DMS153 treated with DMSO at 0.1 percent for 48 hours (cell line): ENCODE results near the gene CHRM3.
"Not testable (repeated sequence)": the region's sequence is repeated elsewhere in the genome, so short reads cannot be mapped to it uniquely, and the experiment has no call there.

Experiments used
- DNase-seq: peaks from one replicate; lab custom pipeline; 2025; ENCODE audit not compliant: unreplicated experiment; lab: John Stamatoyannopoulos, UW

Gene CHRM3

GRCh38 chr1:239386453-239387303 is at the start of gene CHRM3:
CHRM3 (plus strand) TSS chr1:239386568; CDS start chr1:239907452, 520,884 bp downstream.
- no peak for DNase-seq

GRCh38 chr1:239337799-239338430 is 48.5 kb upstream of the CHRM3 start:
- DNase-seq, result no peak

- DNase-seq, result no peak
Measured at GRCh38 chr1:239347776-239348175, 38.6 kb upstream of the CHRM3 start.

GRCh38 chr1:239348635-239349353 is 37.6 kb upstream of the CHRM3 start:
- DNase-seq, result no peak

GRCh38 chr1:239349699-239350098 is 36.7 kb upstream of the CHRM3 start:
- no peak for DNase-seq

- no peak for DNase-seq
Measured at GRCh38 chr1:239353536-239353935, 32.8 kb upstream of the CHRM3 start.

- no peak for DNase-seq
Measured at GRCh38 chr1:239354231-239354630, 32.1 kb upstream of the CHRM3 start.

- no peak for DNase-seq
Measured at GRCh38 chr1:239357867-239358266, 28.5 kb upstream of the CHRM3 start.

GRCh38 chr1:239361403-239361802 is 25.0 kb upstream of the CHRM3 start:
- DNase-seq, result no peak

GRCh38 chr1:239363930-239364329 is 22.4 kb upstream of the CHRM3 start:
- no peak for DNase-seq

- DNase-seq, result no peak
Measured at GRCh38 chr1:239367196-239367810, 19.1 kb upstream of the CHRM3 start.

- no peak for DNase-seq
Measured at GRCh38 chr1:239368436-239369109, 17.8 kb upstream of the CHRM3 start.

- not testable (repeated sequence) for DNase-seq
Measured at GRCh38 chr1:239370869-239371268, 15.5 kb upstream of the CHRM3 start.

- DNase-seq, result no peak
Measured at GRCh38 chr1:239382666-239383065, 3.7 kb upstream of the CHRM3 start.

- no peak for DNase-seq
Measured at GRCh38 chr1:239383714-239384113, 2.7 kb upstream of the CHRM3 start.

- no peak for DNase-seq
Measured at GRCh38 chr1:239387304-239388158, 1.2 kb downstream of the CHRM3 start.

GRCh38 chr1:239388159-239388485 is 1.8 kb downstream of the CHRM3 start:
- no peak for DNase-seq

GRCh38 chr1:239388578-239388977 is 2.2 kb downstream of the CHRM3 start:
- DNase-seq, result no peak

- DNase-seq, result no peak
Measured at GRCh38 chr1:239389703-239390102, 3.3 kb downstream of the CHRM3 start.

- no peak for DNase-seq
Measured at GRCh38 chr1:239392271-239392670, 5.9 kb downstream of the CHRM3 start.
